Ishikawa (cell line): ENCODE data around the gene MYPOP.

Experiments used
- CEBPB ChIP-seq: IDR thresholded peaks from 2 replicates; pipeline ENCODE4 v1.6.1; 2012
- CREB1 ChIP-seq: IDR thresholded peaks from 2 replicates; pipeline ENCODE4 v1.6.1; 2012; ENCODE audit warnings: low read depth
- EGR1 ChIP-seq: IDR thresholded peaks from 2 replicates; pipeline ENCODE4 v1.6.1; 2012
- EP300 ChIP-seq: IDR thresholded peaks from 2 replicates; pipeline ENCODE4 v1.6.1; 2012; ENCODE audit warnings: borderline replicate concordance
- FOXM1 ChIP-seq: IDR thresholded peaks from 2 replicates; pipeline ENCODE4 v1.6.1; 2012; ENCODE audit warnings: low read depth, borderline replicate concordance
- MAX ChIP-seq: IDR thresholded peaks from 2 replicates; pipeline ENCODE4 v1.6.1; 2012
- NFIC ChIP-seq: IDR thresholded peaks from 2 replicates; pipeline ENCODE4 v1.6.1; 2012
- RAD21 ChIP-seq: IDR thresholded peaks from 2 replicates; pipeline ENCODE4 v1.6.1; 2012; ENCODE audit warnings: low read depth
- REST ChIP-seq: IDR thresholded peaks from 2 replicates; pipeline ENCODE4 v1.6.1; 2012; ENCODE audit warnings: low read depth, mild to moderate bottlenecking
- TAF1 ChIP-seq: IDR thresholded peaks from 2 replicates; pipeline ENCODE4 v1.6.1; 2012; ENCODE audit warnings: low read depth, mild to moderate bottlenecking
- TCF12 ChIP-seq: IDR thresholded peaks from 2 replicates; pipeline ENCODE4 v1.6.1; 2012; ENCODE audit warnings: low read depth
- TEAD4 ChIP-seq: IDR thresholded peaks from 2 replicates; pipeline ENCODE4 v1.6.1; 2012
- USF1 ChIP-seq: IDR thresholded peaks from 2 replicates; pipeline ENCODE4 v1.6.1; 2012
- YY1 ChIP-seq: IDR thresholded peaks from 2 replicates; pipeline ENCODE4 v1.6.1; 2012; ENCODE audit warnings: low read depth
- ZBTB7A ChIP-seq: IDR thresholded peaks from 2 replicates; pipeline ENCODE4 v1.6.1; 2012; ENCODE audit warnings: low read depth

The MYPOP gene

GRCh38 chr19:45901912-45902650, at the start of gene MYPOP:
MYPOP (minus strand) TSS chr19:45902613; CDS start chr19:45901773, 840 bp downstream.
- TF ChIP-seq EP300 (no peak), FOXM1 (no peak), MAX (peak; percentile 30; the same call in 1 of the 2 replicates), CEBPB (no peak), YY1 (no peak), EGR1 (no peak), REST (no peak), ZBTB7A (peak; percentile 69; the same call in 1 of the 2 replicates), TEAD4 (no peak), TAF1 (no peak)

GRCh38 chr19:45947926-45948325, 45.5 kb upstream of the MYPOP start:
- TF ChIP-seq CEBPB = no peak
- no peak for TF ChIP-seq EGR1
- no peak for TF ChIP-seq TEAD4
- no peak for TF ChIP-seq MAX
- TF ChIP-seq TCF12 = no peak

- TF ChIP-seq EGR1 = no peak
- TF ChIP-seq USF1 = no peak
- TF ChIP-seq REST = no peak
- TF ChIP-seq CEBPB = no peak
- no peak for TF ChIP-seq YY1
- no peak for TF ChIP-seq TAF1
- no peak for TF ChIP-seq TEAD4
- no peak for TF ChIP-seq ZBTB7A
- TF ChIP-seq FOXM1 = no peak
- TF ChIP-seq TCF12 = no peak
- no peak for TF ChIP-seq EP300
- TF ChIP-seq NFIC = no peak
- TF ChIP-seq RAD21 = no peak
- TF ChIP-seq MAX = no peak
- no peak for TF ChIP-seq CREB1
Observed at GRCh38 chr19:45940515-45940805, 38.0 kb upstream of the MYPOP start.

GRCh38 chr19:45939792-45940514, 37.5 kb upstream of the MYPOP start:
- no peak for TF ChIP-seq TEAD4

GRCh38 chr19:45938733-45939319, 36.4 kb upstream of the MYPOP start:
- TF ChIP-seq FOXM1 (no peak), YY1 (no peak), USF1 (no peak), ZBTB7A (no peak), TEAD4 (no peak), REST (no peak), TCF12 (no peak), EGR1 (no peak), CEBPB (no peak)
